K562 (cell line): ENCODE data around the gene RNF126. TPM values are rescaled to one million over a fixed set of nuclear protein-coding genes. Genes with fewer than 3 reads are reported as not detected.

Source experiments
- CBX3 ChIP-seq, 2 experiments: IDR thresholded peaks; 1 replicate in 1 of 2; 2 replicates in 1 of 2; pipeline ENCODE4 v1.6.1; 2012; ENCODE audit warnings: inconsistent platforms in 2 of 2, low read length in 2 of 2, borderline replicate concordance in 1 of 2, control low read depth in 1 of 2
- CHD2 ChIP-seq: IDR thresholded peaks from 2 replicates; pipeline ENCODE4 v1.6.1; 2011; ENCODE audit warnings: low read depth, low read length
- E2F6 ChIP-seq, 2 experiments: IDR thresholded peaks; 2 replicates each; pipeline ENCODE4 v1.6.1; 2011; ENCODE audit warnings: borderline replicate concordance in 1 of 2, control low read depth in 1 of 2, low read depth in 1 of 2, low read length in 1 of 2, mild to moderate bottlenecking in 1 of 2, mixed read lengths in 1 of 2, moderate library complexity in 1 of 2; ENCODE audit not compliant: insufficient read depth in 1 of 2, insufficient read length in 1 of 2, poor library complexity in 1 of 2, severe bottlenecking in 1 of 2; ENCODE audit errors: extremely low read depth in 1 of 2
- NFXL1 ChIP-seq: fragments of 450-650 bp; formaldehyde crosslinking; IDR thresholded peaks from 2 replicates; pipeline ENCODE4 v1.4.0; 2021; ENCODE audit warnings: mild to moderate bottlenecking
- PHF8 ChIP-seq: fragments of 200-600 bp; sonication (generic); IDR thresholded peaks from 2 replicates; pipeline ENCODE4 v1.6.1; 2012; ENCODE audit warnings: mixed run types, mild to moderate bottlenecking, inconsistent platforms, low read length, moderate library complexity, borderline replicate concordance
- SAP30 ChIP-seq: fragments of 200-600 bp; sonication (generic); IDR thresholded peaks from 2 replicates; pipeline ENCODE4 v1.6.1; 2012; ENCODE audit warnings: borderline replicate concordance, low read depth, mild to moderate bottlenecking, moderate library complexity, low read length, control low read depth, inconsistent platforms; ENCODE audit not compliant: insufficient read depth, poor library complexity, severe bottlenecking
- SMARCA5 ChIP-seq: fragments of 450-650 bp; IDR thresholded peaks from 2 replicates; pipeline ENCODE4 v1.6.1; 2016
- SUPT5H ChIP-seq: fragments of 450-650 bp; IDR thresholded peaks from 2 replicates; pipeline ENCODE4 v1.6.1; 2016
- TAF1 ChIP-seq: IDR thresholded peaks from 2 replicates; pipeline ENCODE4 v1.6.1; 2011; ENCODE audit warnings: mild to moderate bottlenecking, low read length, moderate library complexity; ENCODE audit not compliant: insufficient read depth, control insufficient read depth, severe bottlenecking; ENCODE audit errors: extremely low read depth
- TAF7 ChIP-seq: fragments of 450-650 bp; IDR thresholded peaks from 2 replicates; pipeline ENCODE4 v1.6.1; 2016; ENCODE audit warnings: missing genetic modification characterization, missing compliant biosample characterization
- TCF15 ChIP-seq: fragments of 250-450 bp; sonication (Bioruptor Pico); IDR thresholded peaks from 2 replicates; pipeline ENCODE4 v1.8.0; 2022; ENCODE audit warnings: moderate library complexity, mild to moderate bottlenecking, inconsistent platforms
- THRA ChIP-seq: fragments of 450-650 bp; IDR thresholded peaks from 2 replicates; pipeline ENCODE4 v1.6.1; 2017; ENCODE audit warnings: mild to moderate bottlenecking, moderate library complexity
- TSHZ1 ChIP-seq: fragments of 250-450 bp; sonication (Bioruptor Pico); IDR thresholded peaks from 2 replicates; pipeline ENCODE4 v1.4.0; 2020; ENCODE audit warnings: mild to moderate bottlenecking, moderate library complexity
- ZBTB49 ChIP-seq: sonication (generic); formaldehyde crosslinking; IDR thresholded peaks from 2 replicates; pipeline ENCODE4 v1.8.0; 2022; ENCODE audit warnings: missing genetic modification reagents, mild to moderate bottlenecking, borderline replicate concordance
- ZBTB7A ChIP-seq: IDR thresholded peaks from 2 replicates; pipeline ENCODE4 v1.6.1; 2011; ENCODE audit warnings: low read depth, mild to moderate bottlenecking, low read length, moderate library complexity, borderline replicate concordance; ENCODE audit not compliant: control insufficient read depth
- ZNF263 ChIP-seq: sonication (generic); formaldehyde crosslinking; IDR thresholded peaks from 2 replicates; pipeline ENCODE4 v1.8.0; 2022; ENCODE audit warnings: mild to moderate bottlenecking, missing genetic modification reagents, borderline replicate concordance
- ZNF311 ChIP-seq: fragments of 250-450 bp; sonication (Bioruptor Pico); IDR thresholded peaks from 2 replicates; pipeline ENCODE4 v1.4.0; 2020; ENCODE audit warnings: mild to moderate bottlenecking, moderate library complexity
- ZNF408 ChIP-seq: fragments of 250-450 bp; sonication (Bioruptor Pico); IDR thresholded peaks from 2 replicates; pipeline ENCODE4 v1.4.0; 2020; ENCODE audit warnings: low read depth, mild to moderate bottlenecking, moderate library complexity
- ZNF583 ChIP-seq: fragments of 250-450 bp; sonication (Bioruptor Pico); IDR thresholded peaks from 2 replicates; pipeline ENCODE4 v1.4.0; 2020
- ZNF644 ChIP-seq: fragments of 200-800 bp; sonication (Bioruptor generic); IDR thresholded peaks from 2 replicates; pipeline ENCODE4 v1.6.1; 2016; ENCODE audit warnings: low read depth, missing genetic modification characterization, missing compliant biosample characterization
- polyA plus RNA-seq, 8 experiments: library from polyadenylated mRNA; depleted of rRNA in 4 of 8; stranded (reverse) in 5 of 8; unstranded in 3 of 8; fragments of >200 nt; fragmentation: Nextera tagmentation in 2 of 8; fragmentation: Illumina TruSeq in 1 of 8; extraction: Ambion mirVana in 2 of 8; extraction: Trizol in 1 of 8; gene quantifications; 2 replicates each; pipeline versions ENCODE4 v1.2.1 to v1.2.3, GENCODE V29; 2011 to 2014; ENCODE audit warnings: inconsistent platforms in 1 of 8, missing spikeins in 1 of 8
- total RNA-seq, 7 experiments: library from RNA; depleted of rRNA in 6 of 7; stranded (reverse); fragments of >200 nt in 6 of 7; fragmentation: Illumina TruSeq in 2 of 7; extraction: Trizol in 2 of 7; gene quantifications; 2 replicates each; pipeline versions ENCODE4 v1.2.1 to v1.2.3, GENCODE V29; 2011 to 2021; ENCODE audit warnings: low replicate concordance in 1 of 7

Gene RNF126
- total and polyA plus RNA-seq, 9 of the 15 experiments (the other 6 are each of a cell fraction or from before 2014, with no cell fraction given) = 0.27 to 101 (median 12.3) TPM

- 0 out of 2 replicates have a peak, but pooled peaks have one; percentile 43 for TF ChIP-seq PHF8
- 0 out of 2 replicates have a peak, but pooled peaks have one; percentile 51 for TF ChIP-seq SUPT5H
- TF ChIP-seq CBX3 (IDR thresholded peaks at IDR 0.05; ENCODE audit: borderline replicate concordance in 1 of 2, low read length in 2 of 2) = peak in 1 of 2 experiments; percentile 36; a peak in 1 of 3 replicates
- no peak for TF ChIP-seq ZNF644 (tag)
- no peak for TF ChIP-seq ZNF583
- no peak for TF ChIP-seq ZNF311 (CRISPR knock-in tag)
- no peak for TF ChIP-seq THRA
- 0 out of 2 replicates have a peak, but pooled peaks have one; percentile 48 for TF ChIP-seq TAF7 (tag)
- 0 out of 2 replicates have a peak, but pooled peaks have one; percentile 21 for TF ChIP-seq ZBTB7A
- TF ChIP-seq E2F6 (IDR thresholded peaks at IDR 0.05; ENCODE audit: borderline replicate concordance in 1 of 2, extremely low read depth in 1 of 2, insufficient read depth in 1 of 2, insufficient read length in 1 of 2, low read depth in 1 of 2, low read length in 1 of 2, poor library complexity in 1 of 2, severe bottlenecking in 1 of 2) = no peak
- no peak for TF ChIP-seq TAF1
- TF ChIP-seq SAP30 = no peak
- TF ChIP-seq TSHZ1 (CRISPR knock-in tag) = no peak
- no peak for TF ChIP-seq CHD2
- no peak for TF ChIP-seq NFXL1 (CRISPR knock-in tag)
- no peak for TF ChIP-seq TCF15 (CRISPR knock-in tag)
- TF ChIP-seq ZBTB49 = no peak
- no peak for TF ChIP-seq SMARCA5
- TF ChIP-seq ZNF263 (CRISPR knock-in tag) = no peak
- no peak for TF ChIP-seq ZNF408 (CRISPR knock-in tag)
Observed at GRCh38 chr19:704447-704741, 41.4 kb upstream of the RNF126 start (continued).
